Activated naive CD8-positive, alpha-beta T cell treated with anti-CD3 and anti-CD28 coated beads, Interleukin-2, amount 10 ng/mL, durations not matched to agents 7 days and 5 days (primary cell): Measurements from ENCODE around the gene M6PR. TPM values are rescaled to one million over a fixed set of nuclear protein-coding genes. Genes with fewer than 3 reads are reported as not detected.
A peak's percentile ranks its signal among the peaks of the same experiment; 100 is the strongest.

Experiments used
- ATAC-seq: fragments of 150-1000 bp; cut with Tn5 transposase; one replicate; pipeline ENCODE4 v1.10.0; 2021; ENCODE audit warnings: low read depth, moderate library complexity
- POLR2A ChIA-PET: fragments of 350-600 bp; sonication (Branson Sonifier 250); formaldehyde crosslinking; loops from one replicate; lab custom pipeline; 2021; ENCODE audit warnings: antibody characterized with exemption; lab: Charles Lee
- DNase-seq: peaks from one replicate; pipeline ENCODE4 v3.0.0; 2021
- H3K27ac Mint-ChIP-seq: one replicate; pipeline ENCODE4 v1.8.0; 2022; ENCODE audit warnings: mild to moderate bottlenecking, mixed read lengths
- H3K27me3 Mint-ChIP-seq: one replicate; pipeline ENCODE4 v1.8.0; 2022; ENCODE audit warnings: mild to moderate bottlenecking, moderate library complexity, mixed read lengths
- H3K36me3 Mint-ChIP-seq: one replicate; pipeline ENCODE4 v1.8.0; 2021; ENCODE audit warnings: mild to moderate bottlenecking, mixed read lengths
- H3K4me1 Mint-ChIP-seq: one replicate; pipeline ENCODE4 v1.8.0; 2021; ENCODE audit warnings: mixed read lengths
- H3K4me3 Mint-ChIP-seq: one replicate; pipeline ENCODE4 v1.8.0; 2022; ENCODE audit warnings: mild to moderate bottlenecking, moderate library complexity, mixed read lengths
- H3K9me3 Mint-ChIP-seq: one replicate; pipeline ENCODE4 v1.8.0; 2021; ENCODE audit warnings: mixed read lengths
- total RNA-seq, 2 experiments: library from RNA; stranded (reverse); gene quantifications; one replicate each; pipeline ENCODE4 v1.2.3, GENCODE V29; 2021

The M6PR gene
- 100 to 1,000 TPM; 183 to 192 TPM for total RNA-seq

DNA sequence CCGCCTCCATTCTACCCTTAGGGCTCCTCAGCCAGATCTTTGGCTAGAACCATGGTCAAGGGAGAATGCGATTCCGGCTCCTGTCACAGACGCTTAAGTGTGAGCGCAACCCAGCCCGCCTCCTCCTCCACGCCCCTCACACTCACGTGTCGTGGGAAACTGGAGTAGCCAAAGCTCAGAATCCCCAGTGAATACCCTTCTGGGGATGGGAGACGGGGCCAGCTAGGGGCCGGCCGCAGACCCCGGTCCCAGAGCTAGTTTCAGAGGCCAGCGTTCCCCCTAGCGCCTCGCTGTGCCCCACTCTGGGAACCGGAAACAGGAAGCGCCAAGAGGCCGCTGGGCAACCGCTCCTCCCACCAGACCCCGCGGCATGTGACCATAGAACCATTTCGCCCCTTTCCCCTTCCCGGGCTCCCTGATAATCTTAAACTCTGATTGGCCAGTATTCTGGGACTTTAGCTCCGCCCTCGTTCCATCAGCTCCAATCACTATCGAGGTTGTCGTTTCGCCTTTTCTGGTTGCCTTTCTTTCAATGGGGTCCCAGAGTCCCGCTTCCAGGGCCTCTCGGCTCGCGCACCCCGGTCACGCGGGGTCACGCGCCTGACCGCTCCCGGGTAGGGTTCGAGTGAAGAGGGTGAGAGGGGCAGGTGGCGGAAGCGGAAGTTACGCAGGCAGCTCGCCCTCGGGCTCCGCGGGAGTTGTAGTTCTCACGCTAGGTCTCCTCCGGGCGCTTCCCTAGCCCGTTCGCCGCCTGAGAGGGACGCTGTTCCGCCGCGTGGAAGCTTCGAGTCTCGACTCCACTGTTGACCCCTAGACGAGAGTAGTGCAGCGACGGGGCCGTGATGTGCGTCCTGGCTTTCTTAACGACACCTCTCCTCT, at the start of gene M6PR:
TSS of gene M6PR (minus strand) at position 304 of the 879 bp plus-strand sequence. CDS start 3,241 bp downstream, outside the sequence.
- ATAC-seq (peak; percentile 85), DNase-seq (peak; percentile 92)
- Mint-ChIP-seq H3K27ac (peak within 1 kb of the TSS; percentile 91), H3K36me3 (peaks cover 23% of the 10 kb centered on the region), H3K4me3 (peak within 1 kb of the TSS; percentile 93), H3K27me3 (no peaks in the 10 kb centered on the region), H3K9me3 (peaks cover 11% of the 10 kb centered on the region), H3K4me1 (peaks cover 48% of the 10 kb centered on the region)
- POLR2A ChIA-PET, result interaction anchor here (0.7 to 2.5 kb wide), 13 partner anchors 11 to 1013 kb away, joined by 3 to 17 read pairs (median 6); partner anchors contain the start of gene PHC1

DNA sequence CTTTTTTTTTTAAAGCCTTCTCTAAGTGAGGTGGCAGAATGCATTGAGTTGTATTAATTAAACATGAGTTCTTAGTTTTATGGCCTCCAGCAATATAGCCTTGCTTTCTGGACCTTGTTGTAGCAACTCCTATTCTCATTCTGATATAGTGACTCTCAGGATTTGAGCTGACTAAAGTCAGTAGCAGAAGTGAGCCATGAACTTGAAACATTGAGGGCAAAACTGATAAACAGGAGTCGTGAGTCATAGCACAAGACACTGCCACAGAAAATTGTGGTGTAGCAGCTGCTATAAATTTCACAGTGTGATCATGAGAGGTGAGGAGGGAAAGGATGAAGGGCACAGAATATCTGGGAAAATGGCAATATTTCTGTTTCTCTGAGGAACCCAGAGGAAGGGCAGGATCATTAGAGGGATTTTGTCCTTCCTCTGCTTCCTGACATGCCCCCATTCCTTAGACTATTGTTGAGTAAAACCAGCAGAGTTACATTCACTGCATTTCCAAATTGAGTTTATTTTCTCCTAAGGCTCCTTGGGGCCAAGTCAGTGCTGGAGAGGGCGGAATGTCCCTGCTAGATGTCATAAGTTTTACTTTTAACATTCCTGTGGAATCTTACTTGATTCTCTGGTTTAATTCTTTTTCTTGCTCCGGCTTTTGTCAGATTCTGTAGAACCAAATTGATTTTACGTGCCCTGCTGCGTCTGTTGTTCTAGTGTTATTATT, 47.4 kb upstream of the M6PR start:
- H3K36me3 Mint-ChIP-seq, result peaks cover 3% of the 10 kb centered on the region
- H3K27ac Mint-ChIP-seq, result no peak overlapping the region
- no peaks in the 10 kb centered on the region for H3K27me3 Mint-ChIP-seq
- peaks cover 12% of the 10 kb centered on the region for H3K4me1 Mint-ChIP-seq
- POLR2A ChIA-PET, result no interaction called here
- ATAC-seq (peak; percentile 78), DNase-seq (no peak)
- H3K9me3 Mint-ChIP-seq, result no peaks in the 10 kb centered on the region
- no peak overlapping the region for H3K4me3 Mint-ChIP-seq

DNA sequence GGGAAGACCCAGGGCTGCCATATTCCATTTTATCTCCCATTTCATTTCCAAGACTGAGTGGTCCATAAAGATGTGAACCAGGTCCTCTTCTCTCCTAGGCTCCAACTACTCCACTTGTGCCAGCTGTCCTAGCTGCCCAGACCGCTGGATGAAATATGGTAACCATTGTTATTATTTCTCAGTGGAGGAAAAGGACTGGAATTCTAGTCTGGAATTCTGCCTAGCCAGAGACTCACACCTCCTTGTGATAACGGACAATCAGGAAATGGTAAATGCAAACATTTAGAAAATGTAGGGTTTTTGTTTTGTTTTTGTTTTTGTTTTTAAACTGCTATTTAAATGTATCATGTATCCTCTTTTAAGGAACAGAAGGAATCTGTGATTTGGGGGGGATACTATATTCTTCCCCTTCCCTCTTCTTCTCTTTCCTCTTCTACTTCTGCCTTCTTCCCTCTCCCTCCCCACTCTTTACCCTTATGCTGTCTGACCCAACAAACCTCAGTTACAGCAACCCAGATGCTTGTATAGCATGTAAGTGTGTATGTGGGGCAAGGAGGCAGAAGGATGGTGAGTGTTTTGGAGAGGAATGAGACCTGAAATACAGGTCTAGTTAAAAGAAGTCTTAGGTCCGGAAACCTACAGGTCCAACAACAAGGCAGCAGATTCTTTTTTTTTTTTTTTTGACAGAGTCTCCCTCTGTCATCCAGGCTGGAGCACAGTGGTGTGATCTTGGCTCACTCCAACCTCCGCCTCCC, 45.8 kb upstream of the M6PR start:
- H3K4me3 Mint-ChIP-seq, result no peak overlapping the region
- H3K27ac Mint-ChIP-seq, result no peak overlapping the region
- peaks cover 3% of the 10 kb centered on the region for H3K36me3 Mint-ChIP-seq
- POLR2A ChIA-PET, result interaction anchor here (0.7 kb wide), 1 partner anchor 44 kb away, joined by 4 read pairs; no protein-coding TSS in a partner anchor
- no peaks in the 10 kb centered on the region for H3K27me3 Mint-ChIP-seq
- H3K9me3 Mint-ChIP-seq, result no peaks in the 10 kb centered on the region
- DNase-seq (no peak), ATAC-seq (no peak)
- H3K4me1 Mint-ChIP-seq, result peaks cover 12% of the 10 kb centered on the region

DNA sequence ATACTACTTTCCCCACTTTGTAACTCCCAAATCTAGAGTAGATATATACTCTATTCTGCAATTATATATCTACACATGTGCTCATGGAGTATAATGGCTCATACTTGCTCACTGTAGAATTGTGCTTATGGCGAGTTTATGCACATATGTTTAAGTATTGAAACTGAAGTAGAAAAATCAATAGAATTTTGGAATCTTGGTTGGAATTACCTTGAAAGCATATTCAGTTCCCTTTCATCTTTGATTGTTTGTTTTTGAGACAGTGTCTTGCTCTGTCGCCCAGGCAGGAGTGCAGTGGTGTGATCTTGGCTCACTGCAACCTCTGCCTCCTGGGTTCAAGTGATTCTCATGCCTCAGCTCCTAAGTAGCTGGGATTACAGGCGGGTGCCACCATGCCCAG, 44.4 kb upstream of the M6PR start:
- peaks cover 1% of the 10 kb centered on the region for H3K36me3 Mint-ChIP-seq
- POLR2A ChIA-PET, result no interaction called here

DNA sequence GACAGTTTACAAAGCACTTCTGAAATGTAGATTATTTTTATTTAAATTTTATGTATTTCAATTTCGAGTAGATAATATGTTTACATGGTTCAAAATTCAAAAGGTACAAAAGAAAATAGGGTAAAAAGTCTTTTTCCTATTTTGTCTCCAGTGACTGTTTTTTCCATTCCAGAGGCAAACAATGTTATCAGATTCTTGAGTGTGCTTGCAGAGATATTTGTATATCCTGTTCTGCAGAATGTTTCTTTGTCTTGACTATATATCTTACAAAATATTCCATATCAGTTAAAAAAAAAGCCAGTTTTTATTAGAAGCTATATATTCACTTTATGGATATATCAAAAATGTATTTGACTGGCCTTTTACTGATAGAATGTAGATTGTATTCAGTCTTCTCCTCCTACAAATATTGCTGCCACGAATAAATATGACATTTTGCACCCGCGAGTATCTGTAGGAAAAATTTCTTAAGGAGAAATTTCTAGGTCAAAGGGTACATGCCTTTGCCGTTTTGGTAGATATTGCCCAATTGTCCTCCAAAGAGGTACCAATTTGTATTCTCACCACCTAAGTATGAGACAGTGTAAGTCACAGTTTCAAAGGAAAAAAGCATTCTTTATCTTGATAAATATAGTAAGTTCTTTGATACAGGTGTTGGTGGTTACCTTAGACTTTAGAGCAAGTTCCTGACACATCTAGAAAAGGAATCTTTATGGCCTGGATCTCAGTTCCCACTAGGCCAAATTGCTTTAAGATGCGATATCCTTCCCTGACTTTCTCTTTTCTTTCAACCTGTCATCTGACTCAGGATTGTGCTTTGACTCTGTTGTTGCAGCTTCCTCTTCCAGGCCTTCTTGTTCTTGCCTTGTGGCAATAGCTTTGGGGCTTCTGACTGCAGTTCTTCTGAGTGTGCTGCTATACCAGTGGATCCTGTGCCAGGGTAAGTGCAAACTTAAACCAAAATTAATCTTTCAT, 42.2 kb upstream of the M6PR start:
- no peak for DNase-seq
- peaks cover 29% of the 10 kb centered on the region for H3K4me1 Mint-ChIP-seq
- H3K9me3 Mint-ChIP-seq, result no peaks in the 10 kb centered on the region
- H3K27ac Mint-ChIP-seq, result no peak overlapping the region
- H3K27me3 Mint-ChIP-seq, result no peaks in the 10 kb centered on the region
- peak overlapping the region; percentile 4 for H3K4me3 Mint-ChIP-seq
- H3K36me3 Mint-ChIP-seq, result peaks cover 1% of the 10 kb centered on the region
- POLR2A ChIA-PET, result no interaction called here
- peak; percentile 53 for ATAC-seq

More for the DNA sequence above, 44.4 kb upstream of the M6PR start:
- no peak overlapping the region for H3K4me3 Mint-ChIP-seq
- H3K9me3 Mint-ChIP-seq, result no peaks in the 10 kb centered on the region
- H3K27ac Mint-ChIP-seq, result no peak overlapping the region
- DNase-seq (no peak), ATAC-seq (no peak)
- peaks cover 16% of the 10 kb centered on the region for H3K4me1 Mint-ChIP-seq
- no peaks in the 10 kb centered on the region for H3K27me3 Mint-ChIP-seq

DNA sequence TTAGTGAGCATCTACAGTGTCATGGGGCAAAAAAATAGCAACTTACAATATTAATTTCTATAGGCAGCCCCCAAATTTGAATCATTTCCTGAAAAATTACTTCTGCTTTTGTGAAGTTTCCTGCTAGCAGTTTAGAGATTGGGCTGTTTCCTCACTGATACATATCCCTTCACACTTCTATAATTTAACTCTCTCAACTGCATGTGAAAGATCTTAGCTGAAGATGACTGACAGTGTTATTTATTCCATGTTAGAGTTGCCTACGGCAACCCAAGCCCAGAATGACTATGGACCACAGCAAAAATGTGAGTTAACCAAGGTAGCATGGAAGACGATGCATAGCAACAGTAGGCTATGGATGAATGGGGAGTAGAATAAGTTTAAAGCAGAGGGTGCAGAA, 40.0 kb upstream of the M6PR start, which contains the start of gene KLRG1:
TSS of gene KLRG1 (plus strand) at position 134 of the 400 bp plus-strand sequence. CDS start at position 224, 90 bp downstream.
- Mint-ChIP-seq H3K4me1 (peaks cover 31% of the 10 kb centered on the region), H3K27ac (peak within 1 kb of the TSS; percentile 46), H3K9me3 (peaks cover 3% of the 10 kb centered on the region), H3K36me3 (peaks cover 1% of the 10 kb centered on the region), H3K4me3 (peak within 1 kb of the TSS; percentile 20), H3K27me3 (no peaks in the 10 kb centered on the region)
- DNase-seq (no peak), ATAC-seq (no peak)
- POLR2A ChIA-PET, result no interaction called here

DNA sequence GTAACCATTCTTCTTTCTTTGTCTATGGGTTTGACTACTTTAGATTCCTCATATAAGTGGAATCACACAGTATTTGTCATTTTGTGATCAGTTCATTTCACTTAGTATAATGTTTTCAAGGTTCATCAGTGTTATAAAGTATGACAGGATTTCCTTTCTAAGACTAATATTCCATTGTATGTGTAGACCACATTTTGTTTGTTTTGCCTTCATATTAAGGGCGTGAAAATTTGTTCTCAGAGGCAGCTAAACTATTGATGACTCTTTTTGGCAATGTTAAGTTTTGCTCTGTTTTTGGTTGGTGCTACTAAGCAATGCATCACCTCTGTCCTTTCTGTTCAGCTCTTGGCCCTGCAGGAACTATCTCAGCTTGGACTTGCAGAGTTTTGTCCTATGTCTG, 38.2 kb upstream of the M6PR start:
- ATAC-seq (no peak), DNase-seq (no peak)
- POLR2A ChIA-PET, result no interaction called here
- peak overlapping the region; percentile 60 for H3K4me3 Mint-ChIP-seq
- peak overlapping the region; percentile 7 for H3K27ac Mint-ChIP-seq
- peaks cover 1% of the 10 kb centered on the region for H3K36me3 Mint-ChIP-seq
- H3K9me3 Mint-ChIP-seq, result peaks cover 3% of the 10 kb centered on the region
- no peaks in the 10 kb centered on the region for H3K27me3 Mint-ChIP-seq
- peaks cover 30% of the 10 kb centered on the region for H3K4me1 Mint-ChIP-seq

DNA sequence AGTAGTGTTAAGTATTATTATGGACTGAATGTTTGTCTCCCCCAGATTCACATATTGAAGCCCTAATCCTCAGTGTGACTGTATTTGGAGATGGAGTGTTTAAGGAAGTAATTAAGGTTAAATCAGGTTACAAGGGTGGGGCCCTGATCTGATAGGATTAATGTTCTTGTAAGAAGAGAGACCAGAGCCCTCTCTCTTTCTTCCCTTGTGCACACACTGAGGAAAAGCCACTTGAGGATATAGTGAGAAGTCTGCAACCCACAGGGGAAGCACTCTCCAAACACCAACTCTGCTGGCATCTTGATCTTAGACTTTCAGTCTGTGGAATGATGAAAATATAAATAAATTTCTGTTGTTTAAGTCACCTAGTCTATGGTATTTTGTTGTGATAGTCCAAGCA, 37.7 kb upstream of the M6PR start:
- no peaks in the 10 kb centered on the region for H3K27me3 Mint-ChIP-seq
- H3K4me1 Mint-ChIP-seq, result peaks cover 28% of the 10 kb centered on the region
- H3K36me3 Mint-ChIP-seq, result peaks cover 1% of the 10 kb centered on the region
- ATAC-seq (no peak), DNase-seq (no peak)
- POLR2A ChIA-PET, result no interaction called here
- no peak overlapping the region for H3K27ac Mint-ChIP-seq
- peaks cover 3% of the 10 kb centered on the region for H3K9me3 Mint-ChIP-seq
- no peak overlapping the region for H3K4me3 Mint-ChIP-seq

DNA sequence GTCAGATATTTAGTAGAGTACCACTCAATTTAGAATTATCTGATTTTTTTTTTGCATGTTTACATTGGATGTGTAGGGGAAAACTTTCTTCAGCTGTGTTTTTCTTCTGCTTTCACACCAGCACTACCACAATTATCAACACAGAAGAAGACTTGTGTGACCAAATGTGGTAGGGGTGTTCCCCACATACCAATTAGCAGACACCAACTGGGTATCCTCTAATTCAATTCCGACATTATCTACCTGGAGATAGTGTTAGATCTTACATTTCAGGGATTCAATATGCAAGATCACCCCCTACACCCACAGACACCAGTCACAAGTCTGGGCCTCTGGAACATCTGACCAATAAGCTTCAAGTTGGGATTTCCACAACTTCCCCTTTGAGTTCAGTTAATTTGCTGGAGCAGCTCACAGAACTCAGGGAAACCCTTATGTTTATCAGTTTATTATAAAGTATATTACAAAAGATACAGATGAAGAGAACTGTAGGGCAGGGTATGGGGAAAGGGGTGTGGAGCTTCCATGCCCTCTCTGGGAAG, 35.8 kb upstream of the M6PR start:
- Mint-ChIP-seq H3K9me3 (peaks cover 6% of the 10 kb centered on the region), H3K27me3 (no peaks in the 10 kb centered on the region), H3K4me1 (peaks cover 23% of the 10 kb centered on the region), H3K36me3 (peaks cover 6% of the 10 kb centered on the region), H3K27ac (no peak overlapping the region), H3K4me3 (no peak overlapping the region)
- DNase-seq, result no peak
- POLR2A ChIA-PET, result no interaction called here
- no peak for ATAC-seq

DNA sequence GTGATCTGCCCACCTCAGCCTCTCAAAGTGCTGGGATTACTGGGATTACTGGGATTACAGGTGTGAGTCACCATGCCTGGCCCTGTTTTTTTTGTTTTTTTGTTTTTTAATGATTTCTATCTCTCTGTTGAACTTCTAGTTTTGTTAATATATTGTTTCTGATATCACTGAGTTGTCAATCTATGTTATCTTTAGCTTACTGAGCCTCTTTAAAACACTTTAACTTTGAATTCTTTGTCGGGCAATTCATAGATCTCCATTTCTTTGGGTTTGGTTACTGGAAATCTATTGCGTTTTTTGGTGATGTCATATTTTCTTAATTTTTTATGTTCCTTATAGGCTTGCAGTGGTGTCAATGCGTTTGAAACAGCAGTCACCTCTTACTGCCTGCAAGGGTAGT, 30.7 kb upstream of the M6PR start:
- ATAC-seq (no peak), DNase-seq (no peak)
- peaks cover 17% of the 10 kb centered on the region for H3K36me3 Mint-ChIP-seq
- H3K4me3 Mint-ChIP-seq, result no peak overlapping the region
- no peaks in the 10 kb centered on the region for H3K27me3 Mint-ChIP-seq
- H3K27ac Mint-ChIP-seq, result no peak overlapping the region
- peaks cover 14% of the 10 kb centered on the region for H3K9me3 Mint-ChIP-seq
- POLR2A ChIA-PET, result no interaction called here
- H3K4me1 Mint-ChIP-seq, result no peaks in the 10 kb centered on the region

DNA sequence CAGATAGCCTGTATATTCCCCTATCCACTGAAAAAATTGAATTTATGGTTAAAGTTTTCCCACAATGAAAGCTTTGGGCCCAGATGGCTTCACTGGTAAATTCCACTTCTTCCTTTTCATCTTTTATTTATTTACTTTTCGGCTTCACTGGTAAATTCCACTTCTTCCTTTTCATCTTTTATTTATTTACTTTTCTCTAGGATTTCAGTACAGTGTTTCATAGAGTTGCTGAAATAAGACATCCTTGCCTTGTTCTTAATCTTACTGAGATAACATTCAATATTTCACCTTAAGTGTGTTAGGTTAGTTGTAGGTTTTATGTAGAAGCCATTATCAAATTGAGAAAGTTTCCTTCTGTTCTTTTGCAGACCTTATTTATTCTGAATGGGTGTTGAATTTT, 21.0 kb upstream of the M6PR start:
- Mint-ChIP-seq H3K9me3 (peaks cover 10% of the 10 kb centered on the region), H3K4me3 (no peak overlapping the region), H3K4me1 (no peaks in the 10 kb centered on the region), H3K27ac (no peak overlapping the region), H3K27me3 (no peaks in the 10 kb centered on the region), H3K36me3 (peaks cover 15% of the 10 kb centered on the region)
- ATAC-seq (no peak), DNase-seq (no peak)
- POLR2A ChIA-PET, result no interaction called here

DNA sequence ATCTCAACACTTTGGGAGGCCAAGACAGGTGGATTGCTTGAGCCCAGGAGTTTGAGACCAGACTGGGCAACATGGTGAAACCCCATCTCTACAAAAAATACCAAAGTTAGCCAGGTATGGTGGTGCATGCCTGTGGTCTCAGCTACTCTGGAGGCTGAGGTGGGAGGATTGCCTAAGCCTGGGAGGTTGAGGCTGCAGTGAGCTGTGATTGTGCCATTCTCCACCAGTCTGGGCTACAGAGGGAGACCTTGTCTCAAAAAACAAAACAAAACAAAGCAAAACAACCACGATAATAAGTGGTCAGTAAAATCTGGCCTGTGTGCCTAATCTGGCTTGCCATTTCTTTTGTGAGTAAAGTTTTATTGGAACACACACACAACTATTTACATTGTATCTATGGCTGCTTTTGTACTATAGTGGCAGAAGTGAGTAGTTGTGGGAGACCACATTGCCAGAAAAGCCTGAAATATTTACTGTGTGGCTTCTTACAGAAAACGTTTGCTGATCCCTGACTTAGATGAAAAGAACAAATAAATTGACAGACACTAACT, 20.5 kb upstream of the M6PR start:
- Mint-ChIP-seq H3K27me3 (no peaks in the 10 kb centered on the region), H3K4me3 (no peak overlapping the region), H3K27ac (no peak overlapping the region), H3K4me1 (no peaks in the 10 kb centered on the region), H3K36me3 (peaks cover 15% of the 10 kb centered on the region), H3K9me3 (peaks cover 10% of the 10 kb centered on the region)
- DNase-seq (no peak), ATAC-seq (no peak)
- POLR2A ChIA-PET, result no interaction called here
